ENCODE measurements around the gene ALPG.
"Not testable (repeated sequence)": the region's sequence is repeated elsewhere in the genome, so short reads cannot be mapped to it uniquely, and the experiment has no call there.

ALPG gene

GRCh38 chr2:232377841-232378734 lies 28.6 kb upstream of the ALPG start:
- no peak for DNase-seq

DNA sequence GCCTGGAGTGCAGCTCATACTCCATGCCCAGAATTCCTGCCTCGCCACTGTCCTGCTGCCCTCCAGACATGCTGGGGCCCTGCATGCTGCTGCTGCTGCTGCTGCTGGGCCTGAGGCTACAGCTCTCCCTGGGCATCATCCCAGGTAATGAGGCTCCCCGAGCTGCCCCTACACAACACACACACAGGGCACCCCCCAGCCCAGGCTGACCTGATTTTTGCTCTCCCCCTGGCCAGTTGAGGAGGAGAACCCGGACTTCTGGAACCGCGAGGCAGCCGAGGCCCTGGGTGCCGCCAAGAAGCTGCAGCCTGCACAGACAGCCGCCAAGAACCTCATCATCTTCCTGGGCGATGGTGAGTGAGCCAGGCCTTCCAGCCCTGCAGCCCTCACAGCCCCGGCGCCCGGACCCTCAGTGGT lies 27.9 kb upstream of the ALPG start, which contains the start of gene ALPP:
Gene ALPP, plus strand, starts transcription at position 17 of the 417 bp plus-strand sequence. Its CDS starts 52 bp downstream, at position 69.
- not testable (repeated sequence) for DNase-seq

DNA sequence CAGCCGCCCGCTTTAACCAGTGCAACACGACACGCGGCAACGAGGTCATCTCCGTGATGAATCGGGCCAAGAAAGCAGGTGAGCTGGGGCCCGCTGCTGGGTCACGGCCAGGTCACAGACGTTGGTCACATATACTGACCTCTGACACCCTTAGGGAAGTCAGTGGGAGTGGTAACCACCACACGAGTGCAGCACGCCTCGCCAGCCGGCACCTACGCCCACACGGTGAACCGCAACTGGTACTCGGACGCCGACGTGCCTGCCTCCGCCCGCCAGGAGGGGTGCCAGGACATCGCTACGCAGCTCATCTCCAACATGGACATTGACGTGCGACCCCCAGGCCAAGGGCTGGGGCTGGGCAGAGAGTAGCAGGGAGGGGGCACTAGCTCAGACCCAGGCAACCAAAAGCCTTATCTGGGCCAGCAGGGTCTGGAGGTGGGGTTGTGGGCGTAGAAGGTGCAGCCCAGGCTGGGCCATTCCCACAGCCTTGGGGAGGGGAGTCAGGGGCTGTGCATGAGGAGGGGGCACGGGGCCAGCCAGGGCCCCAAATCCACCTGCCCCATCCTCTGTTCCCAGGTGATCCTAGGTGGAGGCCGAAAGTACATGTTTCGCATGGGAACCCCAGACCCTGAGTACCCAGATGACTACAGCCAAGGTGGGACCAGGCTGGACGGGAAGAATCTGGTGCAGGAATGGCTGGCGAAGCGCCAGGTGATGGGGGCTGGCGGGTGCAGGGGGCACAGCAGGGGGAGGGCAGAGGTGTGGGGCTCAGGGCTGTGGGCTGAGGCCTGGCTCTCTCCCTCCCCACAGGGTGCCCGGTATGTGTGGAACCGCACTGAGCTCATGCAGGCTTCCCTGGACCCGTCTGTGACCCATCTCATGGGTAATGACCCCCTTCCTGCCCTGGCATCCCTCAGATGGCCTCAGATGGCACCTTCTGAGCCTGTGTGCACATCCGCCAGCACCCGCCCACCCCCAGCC lies 26.7 kb upstream of the ALPG start:
- not testable (repeated sequence) for DNase-seq

GRCh38 chr2:232381204-232382031 lies 25.2 kb upstream of the ALPG start:
- DNase-seq: not testable (repeated sequence)

DNA sequence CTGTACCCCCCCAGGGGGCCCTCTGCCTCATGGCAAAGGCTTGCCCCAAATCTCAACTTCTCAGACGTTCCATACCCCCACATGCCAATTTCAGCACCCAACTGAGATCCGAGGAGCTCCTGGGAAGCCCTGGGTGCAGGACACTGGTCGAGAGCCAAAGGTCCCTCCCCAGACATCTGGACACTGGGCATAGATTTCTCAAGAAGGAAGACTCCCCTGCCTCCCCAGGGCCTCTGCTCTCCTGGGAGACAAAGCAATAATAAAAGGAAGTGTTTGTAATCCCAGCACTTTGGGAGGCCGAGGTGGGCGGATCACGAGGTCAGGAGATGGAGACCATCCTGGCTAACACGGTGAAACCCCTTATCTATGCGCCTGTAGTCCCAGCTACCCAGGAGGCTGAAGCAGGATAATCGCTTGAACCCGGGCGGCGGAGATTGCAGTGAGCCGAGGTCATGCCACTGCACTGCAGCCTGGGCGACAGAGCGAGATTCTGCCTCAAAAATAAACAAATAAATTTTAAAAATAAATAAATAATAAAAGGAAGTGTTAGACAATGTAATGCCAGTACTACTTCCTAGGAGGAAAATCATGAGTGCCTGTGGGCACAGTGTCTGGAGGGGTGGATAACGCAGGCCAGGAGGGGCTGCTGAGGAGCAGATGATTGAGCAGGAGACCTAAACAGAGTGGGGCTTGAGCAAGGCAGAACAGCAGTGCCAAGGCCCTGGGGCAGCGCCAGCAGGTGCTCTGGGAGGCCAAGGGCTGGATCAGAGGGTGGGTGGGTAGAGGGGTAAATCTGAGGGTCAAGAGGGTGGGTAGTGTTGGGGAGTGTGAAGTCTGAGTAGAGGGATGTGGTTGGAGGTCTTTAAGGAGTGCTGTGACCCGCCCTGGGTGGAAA lies 24.1 kb upstream of the ALPG start:
- no peak for DNase-seq

- no peak for DNase-seq
Measured at GRCh38 chr2:232384466-232384865, 22.2 kb upstream of the ALPG start.

GRCh38 chr2:232385058-232385457 lies 21.6 kb upstream of the ALPG start:
- DNase-seq: not testable (repeated sequence)

GRCh38 chr2:232385660-232386489 lies 20.8 kb upstream of the ALPG start:
- DNase-seq: no peak

DNA sequence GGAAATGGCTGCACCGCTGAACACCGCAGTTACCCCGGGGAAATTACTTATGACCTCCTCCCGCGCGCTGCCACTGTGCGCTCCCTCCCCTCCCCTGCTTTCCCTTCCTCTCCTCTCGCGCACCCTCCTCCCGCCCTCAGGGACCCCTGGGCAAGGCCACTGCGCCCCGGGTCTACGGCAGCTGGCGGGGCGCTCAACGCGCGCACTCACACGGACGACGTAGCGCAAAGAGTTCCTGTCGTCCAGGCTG lies 20.2 kb upstream of the ALPG start:
- no peak for DNase-seq

- no peak for DNase-seq
Measured at GRCh38 chr2:232386740-232387450, 19.7 kb upstream of the ALPG start.

DNA sequence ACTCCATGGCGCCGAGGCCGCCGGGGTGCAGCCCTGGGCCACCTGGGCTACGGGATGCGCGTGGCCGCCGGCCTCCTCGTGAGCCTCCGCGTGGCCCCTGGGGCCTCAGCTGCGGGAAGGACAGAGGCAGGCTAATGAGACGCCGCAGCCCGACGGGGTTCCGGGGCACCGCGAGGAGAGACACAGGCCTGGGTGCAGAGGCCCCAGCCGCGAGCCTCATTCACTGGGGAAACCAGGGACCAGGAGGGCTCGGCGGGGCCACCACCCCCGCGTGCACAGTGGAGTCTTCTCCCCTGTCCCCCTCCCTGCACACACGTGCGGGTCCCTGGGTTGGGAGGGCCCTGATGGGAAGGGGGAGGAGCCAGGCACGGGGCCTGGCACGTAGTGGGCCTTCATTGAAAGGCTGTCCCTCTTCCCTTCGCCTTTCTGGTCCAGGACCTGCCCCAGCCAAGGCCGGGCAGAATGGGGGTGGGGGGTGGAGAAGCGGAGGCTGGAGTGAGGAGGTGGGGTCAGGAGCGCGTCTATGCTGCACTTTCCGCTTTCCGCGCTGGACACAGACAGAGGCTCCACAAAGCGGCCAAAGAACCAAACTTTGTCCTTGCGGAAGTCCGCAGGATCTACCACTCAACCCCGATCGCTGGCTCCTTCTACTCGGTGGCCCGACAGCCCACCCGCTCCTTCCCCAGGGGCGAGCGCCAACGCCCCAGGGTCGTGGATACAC lies 19.0 kb upstream of the ALPG start:
- no peak for DNase-seq

- DNase-seq: no peak
Measured at GRCh38 chr2:232388324-232388891, 18.2 kb upstream of the ALPG start.

DNA sequence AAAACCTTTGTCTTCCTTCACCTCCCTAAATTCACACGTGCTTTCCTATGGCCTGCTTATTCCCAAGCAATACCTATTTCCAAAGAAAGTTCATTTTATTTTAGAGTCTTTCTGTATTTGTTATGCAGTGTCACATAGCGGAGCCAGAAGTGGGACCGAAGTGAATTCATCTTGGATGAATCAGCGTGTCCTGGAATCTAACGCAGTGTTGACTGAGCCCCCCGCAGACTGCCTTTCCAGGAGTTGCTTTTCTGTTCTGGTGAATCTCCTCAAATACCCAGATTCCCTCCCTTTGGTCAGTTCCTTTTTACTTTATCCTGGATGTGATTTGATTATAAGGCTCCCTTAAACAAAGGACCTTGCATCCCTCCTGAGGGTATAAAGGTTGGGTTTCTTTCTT lies 17.3 kb upstream of the ALPG start:
- DNase-seq: no peak

GRCh38 chr2:232390661-232391060 lies 16.0 kb upstream of the ALPG start:
- no peak for DNase-seq

GRCh38 chr2:232393556-232393955 lies 13.1 kb upstream of the ALPG start:
- DNase-seq: no peak

DNA sequence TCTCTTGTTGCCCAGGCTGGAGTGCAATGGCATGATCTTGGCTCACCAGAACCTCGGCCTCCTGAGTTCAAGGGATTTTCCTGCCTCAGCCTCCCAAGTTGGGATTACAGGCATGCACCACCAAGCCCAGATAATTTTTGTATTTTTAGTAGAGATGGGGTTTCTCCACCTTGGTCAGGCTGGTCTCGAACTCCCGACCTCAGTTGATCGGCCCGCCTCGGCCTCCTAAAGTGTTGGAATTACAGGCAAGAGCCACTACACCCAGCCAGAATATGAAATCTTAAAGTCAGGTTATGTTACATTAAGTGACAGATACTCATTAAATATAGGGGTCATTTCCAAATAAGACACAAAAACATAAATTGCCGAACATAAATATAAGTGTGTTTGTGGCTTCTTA lies 12.2 kb upstream of the ALPG start:
- not testable (repeated sequence) for DNase-seq

DNA sequence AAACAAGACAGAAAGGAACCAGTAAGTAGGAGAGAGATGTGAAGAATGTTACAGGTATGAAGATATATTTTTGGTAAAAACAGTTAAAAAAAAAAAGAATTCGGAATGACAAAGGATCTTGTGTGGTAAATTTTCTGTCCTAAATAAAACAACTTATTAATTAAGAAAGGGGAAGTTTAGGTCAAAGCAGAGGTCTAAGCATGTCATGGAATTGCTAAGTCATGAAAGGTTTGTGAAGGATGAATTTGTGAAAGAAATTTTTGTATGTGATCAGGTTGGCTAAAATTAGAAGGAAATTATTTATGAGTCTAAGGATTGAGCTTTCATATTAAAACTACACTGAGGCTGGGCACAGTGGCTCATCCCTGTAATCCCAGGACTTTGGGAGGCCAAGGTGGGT lies 11.1 kb upstream of the ALPG start:
- DNase-seq: no peak

GRCh38 chr2:232396683-232397082 lies 10.0 kb upstream of the ALPG start:
- DNase-seq: no peak

Measured in activated effector memory CD4-positive, alpha-beta T cell treated with Interleukin-2 at 50 U/mL for 16 hours (primary cell).